Right hindlimb (tissue), 1 donor: ENCODE measurements around the gene MCC.
"Not testable (repeated sequence)": the region's sequence is repeated elsewhere in the genome, so short reads cannot be mapped to it uniquely, and the experiment has no call there.

Experiments
- DNase-seq: peaks from one replicate; pipeline ENCODE4 v3.0.0-alpha.2; 2018

MCC gene

GRCh38 chr5:113405530-113405929 lies 82.7 kb downstream of the MCC start:
- DNase-seq: no peak

- no peak for DNase-seq
Observed at GRCh38 chr5:113404269-113404668, 84.0 kb downstream of the MCC start.

- DNase-seq: not testable (repeated sequence)
Observed at GRCh38 chr5:113397986-113398385, 90.3 kb downstream of the MCC start.

DNA sequence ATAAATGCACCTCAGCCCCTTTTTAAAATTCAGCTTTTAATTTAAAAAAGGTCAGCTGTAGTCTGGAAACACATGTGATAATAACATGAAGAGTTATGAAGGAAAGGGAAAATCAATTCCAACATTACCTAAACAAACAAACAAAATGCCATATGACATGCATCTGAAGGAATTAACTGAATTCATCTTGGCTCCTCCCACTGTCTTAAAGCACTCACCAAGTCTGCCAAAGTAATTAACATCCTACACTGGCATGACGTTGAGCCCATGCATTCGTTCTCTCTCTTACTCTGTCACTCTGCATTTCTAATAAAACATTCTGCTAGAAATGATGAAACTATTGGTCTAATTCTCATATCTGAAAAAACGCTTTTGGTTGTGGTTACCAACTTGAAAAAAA lies 91.2 kb downstream of the MCC start:
- DNase-seq: no peak

GRCh38 chr5:113394658-113395057 lies 93.6 kb downstream of the MCC start:
- DNase-seq: no peak

DNA sequence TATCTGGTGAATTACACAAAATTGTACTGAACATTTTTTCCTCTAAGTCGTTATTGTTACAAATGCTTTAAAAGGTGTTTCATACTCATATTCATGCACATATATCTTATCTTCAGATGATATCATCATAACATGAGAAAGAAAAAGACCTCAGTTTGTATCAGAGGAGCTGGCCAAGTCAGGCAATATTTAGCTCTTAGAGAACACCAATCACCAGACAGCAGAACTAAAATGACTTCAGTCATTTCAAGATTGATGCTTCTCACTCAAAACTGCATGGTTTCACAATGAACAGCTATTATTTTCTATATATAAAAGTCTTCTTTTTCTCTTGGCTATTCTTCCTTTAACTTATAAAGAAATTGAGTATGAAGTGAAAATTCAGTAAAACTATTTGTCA lies 98.0 kb downstream of the MCC start:
- no peak for DNase-seq

DNA sequence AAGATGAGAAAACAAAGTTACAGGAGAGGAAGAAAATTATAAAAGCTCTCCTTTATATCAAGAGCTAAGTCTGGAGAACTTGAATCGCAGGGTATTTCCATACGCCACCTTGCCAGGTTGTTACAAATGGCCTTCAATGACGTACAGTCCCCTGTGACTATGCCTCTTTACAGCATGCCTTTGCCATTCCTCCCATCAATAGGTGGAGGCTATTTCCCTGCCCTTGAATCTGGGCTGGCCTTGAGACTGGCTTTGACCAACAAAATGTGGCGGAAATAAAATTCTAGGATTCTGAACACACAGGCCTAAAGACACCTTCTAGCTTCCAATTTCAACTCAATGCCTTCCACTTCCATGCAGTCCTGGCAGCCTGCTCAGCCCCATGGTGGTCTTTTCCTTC lies 99.1 kb downstream of the MCC start:
- DNase-seq: no peak

DNA sequence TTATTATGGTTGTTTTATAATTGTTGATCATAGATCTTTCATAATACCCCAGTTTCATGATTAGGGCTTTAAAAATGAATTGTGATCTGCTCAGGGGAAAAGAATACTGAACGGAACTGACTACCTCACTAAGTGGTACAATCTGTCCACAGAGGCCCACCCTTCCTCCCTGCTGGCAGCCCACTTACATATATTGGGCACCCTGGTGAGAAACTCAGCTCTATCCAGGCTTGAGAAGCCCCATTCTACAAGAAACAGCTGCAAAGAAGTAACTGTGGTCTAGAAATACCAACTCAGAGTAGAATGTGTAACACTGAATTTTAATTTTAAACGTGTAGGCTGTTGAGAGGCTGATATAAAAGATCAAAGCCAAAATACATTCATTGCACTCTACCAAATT lies 100.4 kb downstream of the MCC start:
- DNase-seq: no peak

GRCh38 chr5:113384782-113385285 lies 103.4 kb downstream of the MCC start:
- no peak for DNase-seq

DNA sequence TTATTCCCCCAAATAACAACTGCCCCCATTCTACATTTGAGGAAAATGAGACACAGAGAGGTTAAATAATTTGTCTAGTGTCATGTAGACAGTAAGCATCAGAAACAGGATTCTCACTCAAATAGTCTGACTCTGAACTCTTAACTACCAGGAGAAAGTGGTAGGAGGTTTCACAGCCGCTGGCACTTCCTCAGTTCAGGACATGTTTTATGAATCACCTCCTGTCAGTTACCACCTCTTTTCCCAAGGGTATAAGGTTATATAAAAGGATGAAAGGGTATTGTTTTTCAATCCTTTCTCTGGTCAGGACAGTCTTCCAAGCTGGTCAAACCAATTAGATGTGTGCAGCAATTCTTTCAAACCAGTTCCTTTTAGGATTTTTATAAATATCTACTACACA lies 105.5 kb downstream of the MCC start:
- no peak for DNase-seq

DNA sequence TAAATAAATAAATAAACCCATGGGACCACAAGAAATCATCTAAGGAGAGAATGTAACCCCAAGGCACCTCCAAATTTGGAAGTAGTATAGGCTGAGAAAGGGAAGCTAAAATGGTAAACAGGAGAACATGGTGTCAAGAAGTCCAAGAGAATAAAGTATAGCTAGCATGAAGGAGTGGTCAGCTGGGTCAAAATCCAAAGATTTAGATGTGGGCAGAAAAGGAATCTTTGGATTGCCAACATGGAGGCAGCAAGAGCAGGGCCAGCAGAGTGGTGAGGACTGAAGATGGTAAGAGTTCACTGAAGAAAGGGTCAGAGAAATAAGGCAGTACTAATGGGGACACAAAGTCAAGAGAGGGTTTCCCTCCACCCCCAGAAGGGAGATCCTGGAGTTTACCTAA lies 106.5 kb downstream of the MCC start:
- no peak for DNase-seq

DNA sequence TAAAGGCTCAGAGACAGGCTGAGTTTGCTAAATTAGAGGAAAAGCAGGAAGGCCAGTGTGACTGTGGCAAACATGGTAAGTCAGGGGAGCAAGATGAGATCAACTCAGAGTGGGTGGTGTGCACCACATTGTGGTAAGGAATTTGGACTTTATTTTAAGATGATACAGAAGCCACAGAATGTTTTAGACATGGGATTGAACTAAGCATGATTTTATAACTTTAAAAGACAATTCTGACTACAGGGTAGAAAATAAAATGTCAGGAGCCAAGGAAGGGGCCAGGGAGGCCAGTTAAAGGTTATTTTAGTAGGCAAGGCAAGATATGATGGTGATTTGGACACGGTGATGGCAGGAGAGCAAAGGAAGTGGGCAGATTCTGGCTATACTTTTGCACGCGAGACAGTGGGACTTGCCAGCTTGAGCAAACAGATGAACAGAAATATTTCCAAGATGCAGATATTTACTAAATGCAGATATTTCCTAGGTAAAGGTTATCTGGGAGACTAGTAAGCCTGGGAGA lies 107.4 kb downstream of the MCC start:
- DNase-seq: no peak

DNA sequence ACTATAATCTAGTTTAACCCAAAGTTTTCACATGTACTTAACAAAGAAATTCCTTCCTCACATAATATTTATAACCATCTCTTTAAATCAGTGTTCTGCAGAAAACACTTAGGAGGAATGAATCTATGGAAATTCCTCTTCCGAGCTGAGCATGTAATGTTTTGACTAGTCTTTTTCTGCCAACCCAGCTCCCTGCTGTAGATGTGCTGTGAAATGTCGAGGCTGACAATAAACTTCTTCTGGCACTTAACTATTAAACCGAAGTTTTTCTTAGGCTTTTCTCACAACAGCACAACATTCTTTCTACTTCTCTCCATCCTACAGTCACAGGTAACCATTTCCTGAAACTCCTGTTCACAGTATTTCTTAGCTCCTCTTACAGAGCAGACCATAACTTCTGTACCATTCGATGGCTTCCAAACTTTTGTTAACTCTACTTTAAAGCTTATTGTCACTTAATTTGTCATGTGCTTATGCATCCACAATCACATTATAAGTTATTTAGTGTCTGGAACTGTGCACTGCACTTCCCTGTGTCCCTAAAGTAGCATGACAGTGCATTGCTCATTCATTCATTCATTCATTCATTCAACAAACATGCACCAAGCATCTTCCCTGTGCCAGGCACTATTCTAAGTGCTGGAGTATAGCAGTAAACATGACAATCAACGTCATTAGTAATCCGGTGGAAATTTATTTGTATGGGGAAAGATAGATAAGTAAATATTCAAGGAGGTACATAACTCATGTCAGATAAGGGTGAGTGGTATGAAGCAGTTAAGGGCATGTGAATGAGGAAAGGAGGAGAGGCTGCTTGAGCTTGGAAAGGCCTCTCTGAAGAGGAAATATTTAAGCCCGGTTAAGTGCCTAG lies 108.1 kb downstream of the MCC start:
- no peak for DNase-seq

DNA sequence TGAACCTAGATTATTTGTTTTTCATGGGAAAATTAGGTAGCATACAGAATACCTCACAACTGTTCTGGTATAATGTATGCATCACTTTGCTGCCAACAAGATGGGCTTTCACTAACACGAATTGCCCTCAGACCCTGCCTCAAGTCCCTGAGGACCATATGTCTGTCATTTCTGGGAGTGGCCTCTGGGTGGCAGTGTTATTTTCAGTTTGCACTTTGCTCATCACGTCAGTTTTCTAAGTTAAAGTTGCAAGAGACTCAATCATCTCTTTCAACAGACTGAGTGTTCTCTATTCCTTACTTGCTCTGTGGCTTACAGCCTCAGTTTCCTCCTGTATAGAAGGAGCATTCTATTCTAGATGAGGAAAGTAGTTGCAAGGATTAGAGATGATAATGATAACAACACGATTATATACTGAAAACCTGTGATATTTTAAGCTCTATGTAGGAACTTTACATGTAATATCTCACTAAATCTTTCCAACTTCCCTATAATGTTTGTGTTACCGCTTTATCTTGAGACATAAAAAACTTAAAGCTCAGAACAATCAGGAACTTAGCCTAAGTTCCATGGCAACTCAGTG lies 109.2 kb downstream of the MCC start:
- peak; percentile 24 for DNase-seq

GRCh38 chr5:113378514-113378913 lies 109.7 kb downstream of the MCC start:
- DNase-seq: no peak

- no peak for DNase-seq
Observed at GRCh38 chr5:113378081-113378480, 110.2 kb downstream of the MCC start.

DNA sequence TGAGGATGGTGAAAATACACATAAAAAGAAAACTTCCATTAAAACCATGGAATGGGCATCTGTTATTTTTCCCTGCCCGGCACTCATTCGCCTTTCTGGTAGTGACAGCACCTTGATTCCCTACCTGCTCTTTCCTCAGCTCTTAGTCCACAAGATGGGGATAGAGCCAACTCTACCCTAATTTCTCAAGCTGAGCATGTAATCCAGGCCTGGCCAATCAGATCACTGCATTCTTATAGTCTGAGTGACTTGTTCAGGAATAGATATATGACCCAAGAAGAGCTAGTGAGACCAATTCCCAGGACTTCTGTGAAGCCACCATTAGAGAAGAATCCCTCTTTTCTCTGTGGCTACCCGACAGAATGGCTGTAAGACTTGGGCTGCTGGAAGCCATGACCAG lies 111.6 kb downstream of the MCC start:
- DNase-seq: no peak

DNA sequence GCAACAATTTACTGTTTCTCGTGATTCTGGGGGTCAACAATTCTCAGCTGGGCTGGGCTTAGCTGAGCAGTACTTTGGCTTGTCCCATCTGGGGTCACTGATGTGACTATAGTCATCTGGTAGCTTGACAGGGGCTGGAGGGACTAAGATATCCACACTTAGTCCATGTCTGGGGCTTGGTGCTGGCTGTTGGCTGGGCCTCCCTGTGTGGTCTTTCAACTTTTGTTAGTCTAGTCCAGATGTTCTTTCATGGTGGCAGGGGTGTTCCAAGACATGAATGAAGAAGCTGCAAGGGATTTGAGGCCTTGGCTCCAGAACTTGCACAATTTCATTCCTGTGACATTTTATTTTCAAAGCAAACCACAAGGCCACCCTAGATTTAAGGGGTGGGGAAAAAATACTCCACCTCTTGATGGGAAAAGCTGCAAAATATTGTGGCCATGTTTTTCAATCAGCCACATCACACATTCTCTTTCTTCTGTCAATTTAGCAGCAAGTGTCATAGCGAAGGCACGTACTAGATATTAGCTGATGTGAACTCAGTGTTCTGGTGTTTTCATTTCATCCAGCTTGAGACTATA lies 112.7 kb downstream of the MCC start:
- DNase-seq: no peak

- no peak for DNase-seq
Observed at GRCh38 chr5:113373426-113373825, 114.8 kb downstream of the MCC start.

- DNase-seq: no peak
Observed at GRCh38 chr5:113371721-113372196, 116.5 kb downstream of the MCC start.

DNA sequence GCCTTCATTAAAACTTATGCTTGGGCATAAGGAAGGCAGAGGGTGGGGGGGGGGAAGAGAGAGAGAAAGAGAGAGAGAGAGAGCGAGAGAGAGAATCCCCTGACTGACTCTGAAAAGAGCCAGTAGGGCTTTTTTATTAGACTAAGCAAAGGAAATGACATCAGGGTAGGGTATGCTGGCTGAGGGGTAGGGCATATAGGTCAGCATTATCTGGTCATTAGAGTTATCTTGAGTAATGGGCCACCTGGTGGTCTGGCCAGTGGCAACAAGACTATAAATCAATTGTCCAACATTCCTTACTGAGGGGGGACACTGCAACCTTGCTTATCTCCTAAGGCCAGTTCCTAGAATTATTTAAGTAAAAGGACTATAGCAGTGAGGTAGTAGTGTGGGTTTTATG lies 120.7 kb downstream of the MCC start:
- no peak for DNase-seq

- DNase-seq: no peak
Observed at GRCh38 chr5:113364466-113364865, 123.8 kb downstream of the MCC start.

- no peak for DNase-seq
Observed at GRCh38 chr5:113361701-113362100, 126.6 kb downstream of the MCC start.

GRCh38 chr5:113359419-113359818 lies 128.8 kb downstream of the MCC start:
- no peak for DNase-seq
